DMS153 (cell line): ENCODE measurements around the gene PKD1L1.
"Not testable (repeated sequence)": the region's sequence is repeated elsewhere in the genome, so short reads cannot be mapped to it uniquely, and the experiment has no call there.

Source experiments
- DNase-seq: peaks from one replicate; lab custom pipeline; 2025; lab: John Stamatoyannopoulos, UW

The PKD1L1 gene

DNA sequence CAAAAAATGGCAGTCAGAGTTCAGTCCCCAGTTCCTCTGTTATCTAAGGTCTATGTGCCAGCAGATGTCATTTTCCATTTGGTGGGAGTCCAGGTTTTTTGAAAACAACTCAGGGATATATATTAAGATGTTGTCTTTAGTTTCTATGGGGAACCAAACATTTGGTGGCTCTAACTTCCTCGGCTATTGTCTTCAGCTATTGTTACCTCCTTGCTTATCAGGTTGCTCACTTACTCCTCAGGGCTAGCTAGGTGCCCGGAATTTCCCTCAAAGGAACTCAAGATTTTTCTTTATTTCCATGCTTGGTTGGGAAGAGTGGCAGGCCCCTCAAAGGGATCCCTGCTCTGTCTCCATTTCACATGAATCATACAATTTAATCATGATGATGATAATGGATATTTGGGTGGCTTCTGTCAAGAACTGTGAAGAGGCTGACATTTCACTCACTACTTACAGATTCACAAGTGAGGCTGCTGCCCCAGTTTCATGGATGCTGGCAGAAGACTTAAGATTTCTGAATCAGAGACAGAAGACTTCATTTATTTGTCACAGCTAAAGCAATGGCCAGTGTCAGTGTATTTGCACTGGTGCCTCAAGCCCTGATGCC lies 182.8 kb downstream of the PKD1L1 start:
- no peak for DNase-seq

GRCh38 chr7:47764746-47765145 lies 183.5 kb downstream of the PKD1L1 start:
- no peak for DNase-seq

DNA sequence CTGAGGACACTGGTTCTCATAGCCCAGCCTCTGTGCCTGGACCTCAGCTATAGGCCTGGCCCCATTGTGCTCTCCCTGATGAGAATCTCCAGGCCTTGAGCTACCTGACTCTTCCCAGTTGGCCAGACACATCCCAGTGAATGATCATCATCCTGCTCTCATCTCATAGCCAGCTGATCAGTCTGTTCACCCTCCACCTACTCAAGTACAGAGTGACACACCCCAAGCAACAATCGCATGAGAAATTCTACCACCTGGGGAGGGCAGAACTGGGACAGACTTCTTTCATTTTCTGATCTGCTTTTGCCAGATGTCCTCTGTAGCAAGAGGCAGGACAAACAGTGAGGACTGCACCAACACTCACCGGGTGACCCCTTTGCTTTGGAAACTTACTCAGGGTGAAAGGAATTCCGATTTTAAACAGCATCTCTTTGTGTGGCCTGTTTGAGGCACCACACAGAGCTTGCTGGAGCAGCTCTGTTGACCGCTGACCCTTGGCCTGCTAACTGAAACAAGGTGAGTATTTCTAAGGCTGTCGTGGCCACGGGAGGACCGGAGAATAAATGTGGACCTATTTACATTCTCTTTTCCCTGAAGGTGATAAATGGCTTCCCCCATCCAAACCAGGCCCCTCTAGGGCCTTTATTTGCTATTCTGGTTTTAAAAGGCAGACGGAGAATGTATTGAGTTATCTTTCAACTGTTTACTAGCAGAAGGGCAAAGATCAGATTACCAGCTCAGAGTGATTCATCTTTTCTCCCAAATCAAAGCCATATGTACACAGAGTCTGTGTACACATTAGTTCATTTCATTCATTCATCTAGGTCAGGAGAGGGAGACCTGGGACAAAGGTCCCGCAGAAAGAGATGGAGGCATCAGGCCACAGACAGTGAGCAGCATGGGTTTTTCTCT lies 184.9 kb downstream of the PKD1L1 start:
- peak; percentile 98 for DNase-seq

- DNase-seq: no peak
Observed at GRCh38 chr7:47762746-47763062, 185.6 kb downstream of the PKD1L1 start.

DNA sequence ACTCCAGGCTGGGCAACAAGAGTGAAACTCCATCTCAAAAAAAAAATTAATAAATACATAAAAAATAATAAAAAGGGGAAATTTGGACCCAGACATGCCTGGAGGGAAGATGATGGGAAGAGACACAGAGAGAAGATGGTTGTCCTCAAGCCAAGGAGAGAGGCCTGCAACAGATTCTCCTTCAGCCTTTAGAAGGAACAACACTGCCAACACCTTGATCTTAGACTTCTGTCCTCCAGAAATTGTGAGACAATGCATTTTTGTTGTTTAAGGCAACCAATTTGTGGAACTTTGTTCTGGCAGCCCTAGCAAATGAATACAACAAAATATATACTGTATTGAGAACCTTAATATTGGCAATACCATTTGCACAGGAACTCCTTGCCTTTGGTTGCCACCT lies 186.1 kb downstream of the PKD1L1 start:
- no peak for DNase-seq

DNA sequence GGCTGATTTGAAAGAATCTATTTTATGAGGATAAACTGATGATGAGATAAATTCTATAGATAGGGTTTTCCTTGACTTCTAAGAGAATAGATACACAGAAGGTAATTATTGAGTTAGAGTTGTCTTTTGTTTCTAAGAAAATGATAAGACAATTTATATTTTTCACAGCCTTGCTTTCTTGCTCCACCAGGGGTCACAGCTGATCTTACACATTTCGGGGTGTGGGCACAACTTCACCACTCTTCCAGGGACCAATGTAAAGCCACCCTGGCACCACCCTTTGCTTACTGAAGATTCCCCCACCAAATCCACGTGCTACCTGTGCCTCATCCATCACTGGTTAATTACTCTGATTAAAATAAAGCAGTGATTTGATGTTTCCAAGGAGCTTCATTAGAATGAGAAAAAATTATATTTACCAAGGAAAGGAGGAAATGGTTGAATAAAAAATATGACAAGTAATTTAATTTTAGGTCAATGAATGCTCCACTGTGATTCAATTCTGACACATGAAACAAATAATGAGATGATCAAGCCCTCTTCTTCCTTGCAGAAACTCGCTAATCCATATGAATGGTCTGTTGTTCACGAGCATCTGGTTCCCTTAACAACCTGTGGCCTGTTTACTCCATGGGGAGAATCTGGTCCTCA lies 189.1 kb downstream of the PKD1L1 start:
- no peak for DNase-seq

DNA sequence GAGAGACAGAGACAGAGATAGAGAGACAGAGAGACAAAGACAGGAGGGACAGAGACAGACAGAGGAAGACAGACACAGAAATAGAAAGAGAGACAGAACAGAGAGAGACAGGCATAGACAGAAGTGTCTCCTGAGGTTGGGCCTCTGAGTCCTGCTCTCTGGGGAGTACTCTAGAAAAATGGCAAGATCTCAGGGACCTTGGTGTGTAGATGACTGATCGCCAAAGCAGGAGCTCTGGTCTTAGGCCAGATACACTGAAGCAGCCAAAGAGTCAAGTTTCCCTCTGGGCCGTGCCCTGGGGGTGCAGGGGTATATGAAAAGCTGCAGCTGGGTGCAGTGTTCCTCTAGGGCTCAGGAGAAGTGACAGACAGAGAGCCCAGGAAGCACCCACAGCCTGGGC lies 189.7 kb downstream of the PKD1L1 start:
- no peak for DNase-seq

DNA sequence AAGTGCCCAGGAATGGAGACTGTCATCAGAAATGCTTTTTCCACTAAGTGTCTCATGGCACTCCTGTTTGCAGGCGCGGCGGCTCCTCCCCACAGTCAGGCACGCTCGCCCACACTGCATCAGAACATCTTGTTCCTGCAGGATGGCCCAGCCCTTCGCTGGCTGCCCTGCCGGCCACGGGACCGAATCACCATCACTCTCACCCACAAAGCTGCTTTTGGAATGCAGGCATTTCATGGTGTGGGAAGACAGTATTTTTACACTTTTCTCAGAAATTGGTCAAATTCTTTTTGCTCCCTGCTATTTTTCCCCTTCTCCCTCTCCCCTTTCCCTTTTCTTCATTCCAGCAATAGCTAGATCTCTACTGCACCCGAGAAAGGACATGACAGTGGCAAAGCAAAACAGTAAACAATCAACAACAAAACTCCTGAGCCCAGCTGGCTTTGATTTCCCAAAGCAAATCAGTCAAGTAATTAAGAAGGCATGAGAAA lies 190.3 kb downstream of the PKD1L1 start:
- no peak for DNase-seq

GRCh38 chr7:47756636-47757035 lies 191.6 kb downstream of the PKD1L1 start:
- no peak for DNase-seq

DNA sequence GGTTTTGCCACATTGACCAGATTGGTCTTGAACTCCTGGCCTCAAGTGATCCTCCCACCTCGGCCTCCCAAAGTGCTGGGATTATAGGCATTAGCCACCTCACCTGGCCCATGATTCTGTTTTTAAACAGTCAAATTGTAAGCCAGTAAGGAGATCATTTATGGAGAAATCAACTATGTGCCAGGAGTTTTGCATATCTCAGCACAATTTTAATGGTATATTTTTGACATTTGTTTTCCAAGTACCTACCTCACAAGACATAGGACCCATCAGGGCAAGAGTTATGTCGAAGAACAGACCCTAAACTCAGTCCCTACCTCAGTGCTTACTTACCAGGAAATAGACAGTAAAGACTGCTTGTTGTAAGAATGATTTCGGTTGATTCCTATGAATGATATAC lies 193.0 kb downstream of the PKD1L1 start:
- no peak for DNase-seq

GRCh38 chr7:47751724-47752123 lies 196.5 kb downstream of the PKD1L1 start:
- not testable (repeated sequence) for DNase-seq

DNA sequence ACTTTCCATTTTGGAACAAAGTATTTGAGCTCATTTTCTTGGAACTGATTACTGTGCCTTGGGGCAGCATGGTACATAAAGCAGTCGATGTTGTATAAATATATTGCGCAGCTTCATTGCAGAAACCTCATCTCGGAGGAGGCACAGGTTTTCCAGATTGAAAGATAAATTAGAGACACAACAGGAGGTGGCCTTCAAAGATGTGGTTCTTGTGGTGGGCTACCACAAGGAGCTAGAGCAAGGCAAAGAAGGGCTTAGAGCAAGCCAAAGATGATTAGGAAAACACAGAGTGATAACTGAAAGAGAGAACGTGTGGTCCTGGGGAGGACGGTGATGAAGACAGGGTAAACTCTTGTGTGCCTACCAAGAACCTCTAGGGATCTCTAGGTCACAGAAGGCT lies 197.2 kb downstream of the PKD1L1 start:
- no peak for DNase-seq

DNA sequence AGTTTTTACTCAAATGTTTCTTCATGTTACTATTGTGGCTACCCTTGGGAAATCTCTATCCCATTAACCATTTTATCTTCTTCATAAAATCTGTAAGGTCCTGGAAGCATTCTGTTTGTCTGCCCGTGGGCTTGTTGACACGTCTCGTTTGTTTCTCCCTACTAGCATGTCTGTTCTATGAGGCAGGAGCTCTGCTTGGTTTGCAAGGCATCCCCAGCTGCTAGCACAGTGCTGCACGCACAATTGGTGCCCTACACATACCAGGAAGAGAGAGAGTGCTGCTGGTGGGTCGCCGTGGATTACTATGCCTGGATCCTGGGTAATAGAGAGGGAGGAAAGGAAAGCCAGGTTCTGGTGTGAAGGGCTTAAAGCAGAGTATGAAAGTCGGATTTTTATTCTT lies 200.2 kb downstream of the PKD1L1 start:
- no peak for DNase-seq

DNA sequence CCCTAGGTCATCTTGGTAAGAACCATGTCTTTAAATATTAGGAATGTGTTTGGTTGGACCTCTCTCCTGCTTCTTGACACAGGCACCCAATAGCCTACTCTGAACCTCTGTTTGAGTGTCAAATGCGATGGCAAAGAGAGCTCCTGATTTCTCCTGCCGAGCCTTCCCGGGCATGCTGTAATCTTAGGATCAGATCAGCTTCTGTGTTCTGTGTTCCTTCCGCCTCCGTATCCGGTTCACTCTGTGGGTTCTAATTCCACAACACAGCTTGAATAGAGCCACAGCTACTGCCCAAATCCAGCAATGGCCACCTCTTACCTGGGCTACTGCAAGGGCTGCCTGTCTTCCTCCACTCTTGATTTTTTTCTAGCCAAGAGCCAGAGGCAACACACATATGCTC lies 201.1 kb downstream of the PKD1L1 start:
- DNase-seq: no peak

GRCh38 chr7:47746468-47746867 lies 201.8 kb downstream of the PKD1L1 start:
- DNase-seq: no peak

DNA sequence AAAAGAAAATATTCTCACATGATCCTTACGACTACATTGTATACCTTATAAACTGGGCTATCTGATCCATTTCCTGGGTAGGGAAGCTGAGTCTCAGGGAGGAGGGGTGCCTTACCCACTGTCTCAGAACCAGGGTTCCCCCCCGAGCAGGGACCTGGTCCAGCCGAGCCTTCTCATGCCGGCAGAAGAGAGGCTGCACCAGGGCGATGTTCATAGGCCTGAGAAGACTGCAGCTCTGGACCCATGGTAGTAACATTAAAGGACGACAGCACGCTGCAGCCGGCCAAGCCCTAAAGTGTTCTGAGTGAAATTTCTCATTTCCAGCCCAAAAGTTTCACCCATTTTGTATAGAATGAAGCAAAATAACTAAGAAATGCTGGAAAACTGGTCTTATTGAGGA lies 203.4 kb downstream of the PKD1L1 start:
- DNase-seq: no peak

DNA sequence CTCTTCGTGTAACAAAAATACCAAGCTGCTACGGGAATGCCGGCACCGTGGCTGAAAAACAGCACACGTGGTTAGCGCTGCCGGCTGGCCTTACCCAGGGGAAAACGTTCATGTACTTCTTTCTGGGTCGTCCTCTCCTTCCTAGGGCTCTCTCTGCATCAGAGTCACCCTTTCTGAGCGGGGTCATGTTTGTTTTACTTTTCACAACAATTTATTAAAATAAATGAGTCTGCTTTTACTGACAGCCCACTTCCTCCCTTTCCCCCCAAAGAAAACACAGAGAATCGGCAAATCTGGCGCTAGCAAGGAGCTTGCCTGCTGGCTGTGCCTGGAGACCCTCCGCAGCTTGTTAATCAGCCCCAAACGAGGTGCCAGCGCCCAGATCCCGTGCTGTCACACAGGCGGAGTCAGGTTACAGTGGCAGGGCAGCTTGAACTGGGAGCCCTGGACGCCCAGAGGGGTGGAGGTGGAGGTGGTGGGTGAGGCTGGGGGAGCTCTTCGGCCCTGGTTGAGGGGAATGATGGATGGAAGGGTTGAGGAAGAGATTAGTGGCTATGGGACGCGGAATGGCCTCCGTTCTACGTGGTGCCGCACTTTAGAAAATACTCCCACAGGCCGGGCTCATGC lies 204.2 kb downstream of the PKD1L1 start:
- DNase-seq: no peak

GRCh38 chr7:47741984-47742383 lies 206.3 kb downstream of the PKD1L1 start:
- no peak for DNase-seq

DNA sequence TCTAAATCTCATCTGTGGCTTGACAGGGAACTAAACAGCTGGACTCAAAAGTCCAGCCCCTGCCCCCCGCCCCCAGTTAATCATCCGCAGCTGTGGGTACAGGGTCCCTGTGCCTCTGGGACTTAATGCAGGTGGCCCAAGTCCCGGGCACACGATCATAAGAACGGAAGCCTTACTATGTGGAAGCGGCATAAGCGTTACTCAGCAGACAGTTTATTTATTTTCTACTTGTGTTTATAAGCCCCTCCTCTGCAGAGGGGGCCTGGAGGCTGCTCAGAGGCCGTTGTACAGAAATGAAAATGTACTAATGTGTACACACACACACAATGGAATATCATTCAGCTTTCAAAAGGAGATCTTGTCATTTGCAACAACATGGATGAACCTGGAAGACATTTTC lies 208.4 kb downstream of the PKD1L1 start:
- no peak for DNase-seq

- no peak for DNase-seq
Observed at GRCh38 chr7:47739301-47739875, 208.9 kb downstream of the PKD1L1 start.

- DNase-seq: no peak
Observed at GRCh38 chr7:47738563-47739166, 209.6 kb downstream of the PKD1L1 start.

GRCh38 chr7:47737601-47738000 lies 210.7 kb downstream of the PKD1L1 start:
- no peak for DNase-seq
